Activated CD8-positive, alpha-beta T cell treated with anti-CD3 and anti-CD28 coated beads, Interleukin-2, amount 10 ng/mL, durations not matched to agents 7 days and 5 days (primary cell): ENCODE measurements around the gene NUP210L. TPM values are rescaled to one million over a fixed set of nuclear protein-coding genes. Genes with fewer than 3 reads are reported as not detected.

ENCODE experiments used
- ATAC-seq: fragments of 150-1000 bp; cut with Tn5 transposase; one replicate; pipeline ENCODE4 v1.10.0; 2021; ENCODE audit warnings: moderate library complexity
- CTCF ChIA-PET: fragments of 350-600 bp; sonication (Branson Sonifier 250); formaldehyde crosslinking; loops from one replicate; lab custom pipeline; 2021; ENCODE audit warnings: antibody characterized with exemption; lab: Charles Lee
- POLR2A ChIA-PET: fragments of 350-600 bp; sonication (Branson Sonifier 250); formaldehyde crosslinking; loops from one replicate; lab custom pipeline; 2021; ENCODE audit warnings: antibody characterized with exemption; lab: Charles Lee
- DNase-seq: peaks from one replicate; pipeline ENCODE4 v3.0.0-alpha.2; 2020
- H3K27ac Mint-ChIP-seq: one replicate; pipeline ENCODE4 v1.8.0; 2021; ENCODE audit warnings: mild to moderate bottlenecking, mixed read lengths
- H3K27me3 Mint-ChIP-seq: one replicate; pipeline ENCODE4 v1.8.0; 2021; ENCODE audit warnings: low read depth, mixed read lengths
- H3K36me3 Mint-ChIP-seq: one replicate; pipeline ENCODE4 v1.8.0; 2021; ENCODE audit warnings: low read depth, mixed read lengths
- H3K4me1 Mint-ChIP-seq: one replicate; pipeline ENCODE4 v1.8.0; 2021; ENCODE audit warnings: low read depth, mixed read lengths
- H3K4me3 Mint-ChIP-seq: one replicate; pipeline ENCODE4 v1.8.0; 2021; ENCODE audit warnings: mild to moderate bottlenecking, mixed read lengths
- H3K9me3 Mint-ChIP-seq: one replicate; pipeline ENCODE4 v1.8.0; 2022; ENCODE audit warnings: mixed read lengths; ENCODE audit not compliant: insufficient read depth
- total RNA-seq, 2 experiments: library from RNA; stranded (reverse); gene quantifications; one replicate each; pipeline ENCODE4 v1.2.3, GENCODE V29; 2021

Gene NUP210L
- total RNA-seq = under 1 TPM; 0.08 to 0.13 TPM

DNA sequence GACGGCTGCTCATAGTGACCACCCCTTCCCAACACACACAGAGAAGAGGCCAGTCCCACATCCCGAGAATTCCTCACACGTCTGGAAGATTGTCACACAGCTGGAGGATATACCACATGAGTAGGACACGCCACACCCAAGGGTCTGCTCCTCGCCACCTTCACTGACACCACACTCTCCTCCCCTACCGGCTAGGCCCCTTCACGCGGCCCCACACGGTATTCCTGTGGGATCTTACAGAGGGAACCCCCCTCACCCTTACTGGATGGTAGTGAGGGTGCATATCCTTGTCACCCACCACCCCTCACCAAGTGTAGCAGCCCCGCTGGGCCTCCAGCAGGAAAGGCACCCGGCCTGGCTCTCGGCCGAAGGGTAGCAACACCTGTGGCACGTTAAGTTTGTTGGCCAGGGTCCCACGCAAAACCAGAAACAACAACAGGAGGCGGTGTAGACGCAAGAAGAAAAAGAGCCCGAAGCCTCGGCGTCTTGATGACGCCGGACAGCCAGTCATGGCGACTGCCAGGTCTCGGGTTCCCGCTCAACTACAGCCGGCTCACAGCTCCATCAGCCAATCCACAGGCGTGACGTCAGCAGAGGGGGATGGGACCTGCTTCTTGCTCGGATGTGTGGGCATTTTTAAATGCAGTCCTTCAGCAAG lies at the start of gene NUP210L:
Gene NUP210L (minus strand): TSS at position 540 of the 658 bp plus-strand sequence.
- Mint-ChIP-seq H3K4me1 (peaks cover 51% of the 10 kb centered on the region), H3K4me3 (no peak within 1 kb of the TSS), H3K9me3 (no peaks in the 10 kb centered on the region), H3K36me3 (peaks cover 60% of the 10 kb centered on the region), H3K27ac (peak within 1 kb of the TSS; percentile 57), H3K27me3 (no peaks in the 10 kb centered on the region)
- POLR2A ChIA-PET = interaction anchor here (0.5 to 1.5 kb wide), 3 partner anchors 39 to 210 kb away, joined by 3 read pairs; no protein-coding TSS in a partner anchor
- DNase-seq = no peak
- no peak for ATAC-seq
- CTCF ChIA-PET = interaction anchor here (1.2 to 1.6 kb wide), 2 partner anchors 9 to 117 kb away, joined by 3 to 13 read pairs; no protein-coding TSS in a partner anchor

DNA sequence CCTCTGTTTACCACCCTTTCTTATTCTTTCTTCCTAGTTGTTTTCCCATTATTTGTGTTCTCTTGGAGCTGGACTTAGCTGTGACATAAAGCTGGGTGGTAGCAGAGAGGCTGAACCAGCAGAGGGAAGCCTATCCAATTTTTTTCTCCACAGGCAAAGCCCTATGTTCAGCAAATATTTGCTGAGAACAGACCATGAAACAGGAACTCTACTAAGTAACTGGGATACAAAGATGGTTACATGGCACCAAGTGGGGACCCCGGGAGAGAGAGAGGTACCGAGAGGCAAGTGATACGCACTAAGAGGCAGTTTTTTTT lies 44.6 kb upstream of the NUP210L start:
- Mint-ChIP-seq H3K9me3 (no peaks in the 10 kb centered on the region), H3K27me3 (peaks cover 9% of the 10 kb centered on the region), H3K4me3 (no peak overlapping the region), H3K27ac (no peak overlapping the region), H3K4me1 (no peaks in the 10 kb centered on the region), H3K36me3 (no peaks in the 10 kb centered on the region)
- DNase-seq (no peak), ATAC-seq (no peak)
- CTCF ChIA-PET = interaction anchor here (0.6 to 3.9 kb wide), 37 partner anchors 9 to 348 kb away, joined by 3 to 60 read pairs (median 6); partner anchors contain the start of genes ATP8B2, HAX1 and UBAP2L
- POLR2A ChIA-PET = no interaction called here

DNA sequence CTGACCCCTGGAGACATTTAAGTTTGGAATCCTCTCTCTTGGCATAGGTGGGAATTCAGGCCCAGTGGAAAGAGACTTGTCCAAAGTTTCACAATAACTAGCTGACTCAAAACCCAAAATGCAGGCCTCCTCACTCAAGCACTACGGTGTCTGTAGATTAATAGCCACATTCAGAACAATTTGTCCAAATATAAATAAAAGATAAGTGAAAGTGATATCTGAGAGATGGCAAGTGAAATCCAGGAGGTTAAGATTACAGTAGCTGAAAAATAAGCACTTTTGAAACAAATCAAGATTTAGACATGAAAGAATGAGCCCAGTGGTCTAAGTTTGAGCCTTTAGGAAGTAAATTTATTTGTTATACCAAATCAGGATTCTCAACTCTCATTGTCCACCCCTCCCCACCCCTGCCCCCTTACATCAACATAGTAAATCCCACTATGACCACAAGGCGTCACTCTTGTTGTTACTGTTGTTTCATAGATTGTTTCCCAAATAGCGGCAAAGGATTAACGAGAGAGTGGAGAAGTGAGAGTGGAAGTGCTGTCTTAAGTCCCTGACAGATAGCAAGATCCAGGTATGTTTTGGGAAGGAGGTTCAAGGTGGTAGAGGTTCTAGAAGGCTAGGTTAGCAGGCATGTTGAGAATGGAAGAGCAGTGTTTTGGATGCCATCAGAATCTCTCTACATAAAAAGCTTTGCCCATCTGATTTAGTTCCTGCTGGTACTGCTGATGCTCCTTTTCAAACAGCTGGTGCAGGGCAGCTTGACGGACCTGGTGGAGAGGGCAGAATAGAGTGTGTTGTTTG lies 44.1 kb upstream of the NUP210L start:
- ATAC-seq = peak; percentile 76
- Mint-ChIP-seq H3K27ac (no peak overlapping the region), H3K9me3 (no peaks in the 10 kb centered on the region), H3K4me1 (peaks cover 5% of the 10 kb centered on the region), H3K27me3 (peaks cover 12% of the 10 kb centered on the region), H3K36me3 (no peaks in the 10 kb centered on the region), H3K4me3 (no peak overlapping the region)
- ChIA-PET CTCF (interaction anchor here (0.6 to 3.9 kb wide), 39 partner anchors 8 to 348 kb away, joined by 3 to 60 read pairs (median 5); partner anchors contain the start of genes ATP8B2, HAX1 and UBAP2L), POLR2A (interaction anchor here (1.0 kb wide), 1 partner anchor 22 kb away, joined by 5 read pairs; no protein-coding TSS in a partner anchor)
- DNase-seq = peak; percentile 70

DNA sequence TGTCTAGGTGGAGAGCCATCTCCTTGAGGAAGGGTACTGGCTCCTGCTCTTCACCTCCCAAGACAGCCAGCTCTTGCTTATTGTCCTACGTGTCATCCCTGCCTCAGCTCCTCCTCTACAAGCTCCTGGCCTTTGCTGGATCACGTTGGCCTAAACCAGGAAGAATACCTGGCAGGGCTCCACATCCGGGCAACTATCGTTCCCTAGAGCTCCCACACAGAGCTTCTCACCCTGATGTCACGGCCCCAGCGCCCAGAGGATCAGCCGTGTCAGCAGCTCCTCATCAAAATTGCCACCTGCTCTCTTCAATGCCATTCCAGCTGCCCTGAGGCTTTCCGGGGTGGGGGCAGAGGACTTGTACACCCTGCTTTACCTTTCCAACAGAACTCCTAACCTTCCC lies 38.9 kb upstream of the NUP210L start:
- ChIA-PET POLR2A (interaction anchor here (0.7 to 1.2 kb wide), 3 partner anchors 12 to 149 kb away, joined by 3 to 5 read pairs (median 4); partner anchors contain the start of gene UBAP2L), CTCF (interaction anchor here (1.2 to 2.4 kb wide), 3 partner anchors 25 to 78 kb away, joined by 3 to 8 read pairs (median 3); no protein-coding TSS in a partner anchor)
- Mint-ChIP-seq H3K4me1 (peaks cover 8% of the 10 kb centered on the region), H3K9me3 (no peaks in the 10 kb centered on the region), H3K27ac (no peak overlapping the region), H3K36me3 (no peaks in the 10 kb centered on the region), H3K4me3 (no peak overlapping the region), H3K27me3 (peaks cover 43% of the 10 kb centered on the region)
- ATAC-seq (no peak), DNase-seq (no peak)

DNA sequence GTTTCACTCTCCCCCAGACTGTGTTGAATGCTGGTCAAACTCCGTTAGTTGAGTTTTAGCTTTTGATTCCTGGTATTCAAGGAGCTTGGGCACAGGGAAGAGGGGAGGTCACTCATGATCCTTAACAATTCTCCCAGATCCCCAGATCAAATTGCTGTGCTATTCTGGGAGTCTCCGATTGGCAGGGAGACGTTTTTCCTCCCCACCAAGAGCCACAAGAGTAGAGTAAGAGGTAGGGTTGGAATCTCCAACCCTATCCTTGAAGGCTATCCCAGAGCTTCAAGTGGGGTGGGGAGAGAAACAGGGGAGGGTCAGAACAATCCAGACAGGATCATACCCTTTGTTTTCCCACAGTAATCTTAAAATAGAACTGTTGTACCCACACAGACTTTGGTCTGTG lies 37.6 kb upstream of the NUP210L start:
- Mint-ChIP-seq H3K9me3 (no peaks in the 10 kb centered on the region), H3K36me3 (no peaks in the 10 kb centered on the region), H3K4me3 (no peak overlapping the region), H3K4me1 (peaks cover 8% of the 10 kb centered on the region), H3K27ac (no peak overlapping the region), H3K27me3 (peaks cover 48% of the 10 kb centered on the region)
- ATAC-seq (no peak), DNase-seq (no peak)
- ChIA-PET CTCF (interaction anchor here (1.0 to 1.8 kb wide), 3 partner anchors 12 to 142 kb away, joined by 3 to 5 read pairs (median 4); no protein-coding TSS in a partner anchor), POLR2A (no interaction called here)

DNA sequence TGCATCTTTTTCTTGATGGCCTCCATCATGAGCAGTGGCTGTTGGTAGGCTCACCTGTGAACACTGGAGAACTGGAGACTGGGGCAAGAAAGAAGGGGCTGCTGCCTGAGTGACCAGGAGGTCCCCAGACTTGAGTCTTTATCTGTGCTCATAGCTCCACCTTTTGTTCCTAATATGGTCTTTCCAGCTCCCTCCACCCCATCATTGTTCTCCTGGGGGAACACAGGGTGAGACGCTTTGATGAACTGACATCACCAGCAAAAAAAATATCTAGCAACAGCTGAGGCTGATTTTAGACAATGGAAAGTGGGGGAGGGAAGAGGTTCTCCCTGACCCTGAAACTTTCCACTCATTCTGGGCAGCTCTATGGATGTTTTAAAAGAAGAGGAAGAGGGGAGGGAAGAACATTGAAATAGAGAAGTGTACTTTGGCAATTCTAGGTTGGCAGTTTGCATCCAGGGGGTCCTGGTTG lies 37.2 kb upstream of the NUP210L start, which contains the start of gene TPM3:
Gene TPM3 (minus strand): TSS at position 111 of the 472 bp plus-strand sequence. CDS start 82 bp downstream, at position 29.
- H3K27me3 Mint-ChIP-seq = peaks cover 49% of the 10 kb centered on the region
- DNase-seq = no peak
- peaks cover 8% of the 10 kb centered on the region for H3K4me1 Mint-ChIP-seq
- H3K36me3 Mint-ChIP-seq = no peaks in the 10 kb centered on the region
- ATAC-seq = peak; percentile 31
- H3K4me3 Mint-ChIP-seq = no peak within 1 kb of the TSS
- no peaks in the 10 kb centered on the region for H3K9me3 Mint-ChIP-seq
- H3K27ac Mint-ChIP-seq = no peak within 1 kb of the TSS
- ChIA-PET POLR2A (no interaction called here), CTCF (interaction anchor here (1.0 to 1.8 kb wide), 3 partner anchors 12 to 143 kb away, joined by 3 to 5 read pairs (median 4); no protein-coding TSS in a partner anchor)

DNA sequence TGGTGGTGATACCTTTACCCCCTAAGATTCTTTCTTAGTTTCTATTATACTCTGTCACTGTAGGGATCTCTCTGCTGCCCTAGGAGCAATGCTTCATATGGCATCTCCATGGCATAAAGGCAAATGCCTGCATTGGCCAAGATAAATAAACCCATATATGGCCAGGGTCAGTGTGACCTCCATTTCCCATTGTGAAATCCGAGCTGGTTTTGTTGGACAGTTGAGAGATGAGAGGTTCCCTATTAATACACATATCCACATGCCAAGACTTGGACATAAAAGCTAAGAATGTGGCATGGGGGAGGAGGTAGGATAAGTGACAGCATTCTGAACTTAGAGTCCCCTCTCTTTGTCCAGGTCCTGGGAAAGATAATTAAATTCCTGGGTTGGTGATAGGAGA lies 35.7 kb upstream of the NUP210L start:
- peaks cover 14% of the 10 kb centered on the region for H3K4me1 Mint-ChIP-seq
- no peak for DNase-seq
- H3K27ac Mint-ChIP-seq = no peak overlapping the region
- no peak for ATAC-seq
- H3K27me3 Mint-ChIP-seq = peaks cover 46% of the 10 kb centered on the region
- no peak overlapping the region for H3K4me3 Mint-ChIP-seq
- POLR2A ChIA-PET = interaction anchor here (0.6 kb wide), 1 partner anchor 258 kb away, joined by 3 read pairs; no protein-coding TSS in a partner anchor
- CTCF ChIA-PET = interaction anchor here (0.7 to 1.8 kb wide), 4 partner anchors 9 to 144 kb away, joined by 3 to 6 read pairs (median 4); no protein-coding TSS in a partner anchor
- H3K9me3 Mint-ChIP-seq = no peaks in the 10 kb centered on the region
- no peaks in the 10 kb centered on the region for H3K36me3 Mint-ChIP-seq

DNA sequence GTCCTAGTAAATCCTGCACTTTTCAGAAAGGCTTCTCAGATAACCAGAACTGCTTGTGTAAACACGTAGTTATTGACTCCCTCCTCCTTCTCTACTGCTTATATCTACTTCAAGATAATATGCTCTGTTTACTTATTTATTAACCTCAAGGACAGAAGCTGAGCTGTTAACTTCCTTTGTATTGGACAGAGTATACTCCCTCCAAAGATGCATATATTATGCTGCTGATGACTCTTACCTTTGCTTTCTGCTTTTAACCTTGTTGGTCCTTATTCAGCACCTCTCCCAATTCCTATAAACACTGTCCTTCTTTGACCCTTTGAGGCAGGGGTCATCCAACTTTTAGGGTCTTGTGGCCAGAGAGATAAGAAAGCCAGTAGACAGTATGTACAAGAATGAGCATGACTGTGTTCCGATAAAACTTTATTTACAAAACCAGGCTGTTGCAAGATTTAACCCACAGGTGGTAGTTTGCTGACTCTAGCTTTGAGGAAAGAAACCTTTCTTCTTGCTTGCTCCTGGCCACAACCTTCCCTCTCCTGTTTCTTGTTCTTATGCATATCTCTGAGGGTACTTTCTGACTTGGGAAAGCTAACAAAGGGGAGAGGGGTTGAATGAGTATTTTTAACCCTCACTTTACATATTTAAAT lies 32.1 kb upstream of the NUP210L start:
- Mint-ChIP-seq H3K9me3 (no peaks in the 10 kb centered on the region), H3K4me1 (peaks cover 11% of the 10 kb centered on the region), H3K36me3 (peaks cover 10% of the 10 kb centered on the region), H3K27ac (no peak overlapping the region), H3K4me3 (no peak overlapping the region), H3K27me3 (peaks cover 22% of the 10 kb centered on the region)
- DNase-seq (no peak), ATAC-seq (no peak)
- ChIA-PET CTCF (interaction anchor here (0.9 to 1.4 kb wide), 7 partner anchors 9 to 148 kb away, joined by 3 to 7 read pairs (median 3); no protein-coding TSS in a partner anchor), POLR2A (no interaction called here)

DNA sequence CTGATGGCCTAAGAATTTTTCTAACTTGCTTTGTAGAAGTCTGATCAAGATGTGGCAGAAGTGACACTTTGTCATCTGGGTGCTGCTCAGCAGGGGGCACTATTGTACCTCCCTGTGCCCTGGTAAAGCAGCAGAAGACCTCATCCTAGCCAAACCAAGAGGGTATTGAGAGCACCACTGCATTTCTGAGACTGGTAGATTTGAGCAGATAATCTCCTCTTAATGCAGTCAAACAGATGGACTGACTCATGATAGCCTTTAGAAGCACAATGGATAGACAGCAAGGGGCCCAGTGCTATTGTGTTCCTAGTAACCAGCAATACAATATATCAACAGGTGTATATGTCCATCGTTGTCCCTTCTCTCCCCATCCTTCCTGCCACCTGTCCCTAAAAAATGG lies 31.3 kb upstream of the NUP210L start:
- CTCF ChIA-PET = interaction anchor here (0.8 to 1.4 kb wide), 5 partner anchors 13 to 149 kb away, joined by 3 to 7 read pairs (median 5); no protein-coding TSS in a partner anchor
- DNase-seq = peak; percentile 83
- Mint-ChIP-seq H3K36me3 (peaks cover 18% of the 10 kb centered on the region), H3K9me3 (no peaks in the 10 kb centered on the region), H3K27ac (no peak overlapping the region), H3K4me3 (no peak overlapping the region), H3K27me3 (peaks cover 14% of the 10 kb centered on the region), H3K4me1 (peaks cover 16% of the 10 kb centered on the region)
- POLR2A ChIA-PET = no interaction called here
- no peak for ATAC-seq

DNA sequence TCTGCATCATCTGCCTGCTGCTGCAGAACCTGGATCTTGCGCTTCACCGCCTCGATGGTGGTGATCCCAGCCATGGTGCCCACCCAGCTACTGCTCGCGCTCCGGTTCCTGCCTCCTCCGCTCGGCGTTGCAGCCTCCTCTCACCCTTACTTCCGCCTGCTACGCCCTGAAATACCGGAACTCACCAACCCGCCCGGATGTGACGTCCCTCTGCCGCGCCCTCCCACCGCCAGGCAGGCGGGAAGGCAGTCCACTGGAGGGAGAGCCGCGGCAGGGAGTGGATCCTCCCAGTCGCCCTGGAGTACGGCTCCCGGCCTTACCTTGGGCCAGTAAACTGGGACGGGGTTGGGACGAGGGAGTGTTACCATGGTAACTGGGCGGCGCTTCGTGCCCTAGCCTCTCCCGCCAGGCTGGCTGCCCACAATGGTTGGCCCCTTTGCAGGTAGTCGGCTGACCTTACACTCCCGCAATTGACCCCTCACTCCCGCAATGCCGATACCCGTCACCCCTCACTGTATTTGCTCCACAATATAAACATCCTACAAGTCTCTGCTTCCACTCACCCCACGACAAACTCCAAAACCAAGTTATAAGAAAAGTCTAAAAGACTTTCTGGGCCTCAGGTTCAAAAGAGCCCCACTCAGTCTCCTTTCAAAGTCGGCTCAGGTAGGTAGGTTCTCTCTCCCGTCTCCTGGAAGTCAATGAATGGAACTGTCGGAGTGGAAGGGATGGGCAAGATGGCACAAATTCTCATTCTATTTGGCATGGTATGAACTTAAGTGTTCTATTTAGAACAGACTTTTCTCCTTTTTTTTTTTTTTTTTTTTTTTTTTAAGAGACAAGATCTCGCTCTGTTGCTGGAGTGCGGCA lies 28.4 kb upstream of the NUP210L start:
- DNase-seq (peak; percentile 97), ATAC-seq (peak; percentile 72)
- ChIA-PET CTCF (interaction anchor here (1.4 to 3.6 kb wide), 3 partner anchors 24 to 152 kb away, joined by 3 to 23 read pairs (median 18); no protein-coding TSS in a partner anchor), POLR2A (interaction anchor here (0.6 to 8.1 kb wide), 10 partner anchors 12 to 283 kb away, joined by 3 to 84 read pairs (median 6); partner anchors contain the start of genes RPS27 and UBAP2L)
- Mint-ChIP-seq H3K36me3 (peaks cover 46% of the 10 kb centered on the region), H3K27ac (peak overlapping the region; percentile 100), H3K27me3 (peaks cover 6% of the 10 kb centered on the region), H3K4me3 (peak overlapping the region; percentile 99), H3K4me1 (peaks cover 43% of the 10 kb centered on the region), H3K9me3 (no peaks in the 10 kb centered on the region)
